ENCODE data around the gene PIK3R3.
"Not testable (repeated sequence)": the region's sequence is repeated elsewhere in the genome, so short reads cannot be mapped to it uniquely, and the experiment has no call there.

PIK3R3 gene

GRCh38 chr1:46096269-46097148 lies 35.9 kb downstream of the PIK3R3 start:
- TF ChIP-seq CTCF (IDR thresholded peaks at IDR 0.05): no peak

GRCh38 chr1:46095110-46095509 lies 37.3 kb downstream of the PIK3R3 start:
- not testable (repeated sequence) for DNase-seq (ENCODE audit: low spot score); H3K4me3 ChIP-seq; H3K27ac ChIP-seq

More at GRCh38 chr1:46096269-46097148, 35.9 kb downstream of the PIK3R3 start:
- Histone ChIP-seq H3K4me3 (no peak overlapping the region), H3K27ac (no peak overlapping the region)
- DNase-seq (ENCODE audit: low spot score): no peak

- no peak for TF ChIP-seq CTCF (IDR thresholded peaks at IDR 0.05)
- DNase-seq (ENCODE audit: low spot score): no peak
- Histone ChIP-seq H3K27ac (no peak overlapping the region), H3K4me3 (no peak overlapping the region)
These were observed 37.9 kb downstream of the PIK3R3 start for GRCh38 chr1:46094471-46095005.

- not testable (repeated sequence) for H3K4me3 ChIP-seq; H3K27ac ChIP-seq; DNase-seq (ENCODE audit: low spot score)
These were observed 38.6 kb downstream of the PIK3R3 start for GRCh38 chr1:46093832-46094231.

- Histone ChIP-seq H3K4me3 (no peak overlapping the region), H3K27ac (no peak overlapping the region)
- no peak for DNase-seq (ENCODE audit: low spot score)
- TF ChIP-seq CTCF (IDR thresholded peaks at IDR 0.05): no peak
These were observed 44.5 kb downstream of the PIK3R3 start for GRCh38 chr1:46087891-46088290.

- TF ChIP-seq CTCF (IDR thresholded peaks at IDR 0.05): no peak
- no peak for DNase-seq (ENCODE audit: low spot score)
- H3K4me3 ChIP-seq: no peak overlapping the region
- H3K27ac ChIP-seq: no peak overlapping the region
These were observed 45.9 kb downstream of the PIK3R3 start for GRCh38 chr1:46086576-46086975.

- no peak overlapping the region for H3K27ac ChIP-seq
- no peak for DNase-seq (ENCODE audit: low spot score)
- no peak overlapping the region for H3K4me3 ChIP-seq
- no peak for TF ChIP-seq CTCF (IDR thresholded peaks at IDR 0.05)
These were observed 47.6 kb downstream of the PIK3R3 start for GRCh38 chr1:46084553-46085451.

Measured in coronary artery (tissue), 2 donors.